ENCODE data around the gene LIMS2. TPM values are rescaled to one million over a fixed set of nuclear protein-coding genes. Genes with fewer than 3 reads are reported as not detected.
A peak's percentile ranks its signal among the peaks of the same experiment; 100 is the strongest.

Gene LIMS2
- total RNA-seq, 1 experiment from 2014 or later: 0.51 TPM

- DNase-seq (ENCODE audit: low read depth): no peak
These were observed 16.5 kb downstream of the LIMS2 start for GRCh38 chr2:127658641-127659407.

DNA sequence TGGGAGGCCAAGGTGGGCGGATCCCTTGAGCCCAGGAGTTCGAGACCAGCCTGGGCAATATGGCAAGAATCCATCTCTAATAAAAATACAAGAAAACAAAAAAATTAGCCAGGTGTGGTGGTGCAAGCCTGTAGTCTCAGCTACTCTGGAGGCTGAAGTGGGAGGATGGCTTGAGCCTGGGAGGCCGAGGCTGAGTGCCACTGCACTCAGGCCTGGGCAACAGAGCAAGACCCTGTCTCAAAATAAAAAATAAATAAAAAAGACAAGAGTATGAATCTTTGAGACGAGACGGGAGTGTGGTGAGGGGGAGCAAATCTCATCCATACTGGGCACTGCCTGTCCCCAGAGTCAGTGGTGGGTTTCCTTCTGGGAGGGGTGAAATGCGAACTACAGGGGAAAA is 17.2 kb downstream of the LIMS2 start:
- DNase-seq (ENCODE audit: low read depth): no peak

GRCh38 chr2:127657232-127657595 is 18.1 kb downstream of the LIMS2 start:
- no peak for DNase-seq (ENCODE audit: low read depth)

DNA sequence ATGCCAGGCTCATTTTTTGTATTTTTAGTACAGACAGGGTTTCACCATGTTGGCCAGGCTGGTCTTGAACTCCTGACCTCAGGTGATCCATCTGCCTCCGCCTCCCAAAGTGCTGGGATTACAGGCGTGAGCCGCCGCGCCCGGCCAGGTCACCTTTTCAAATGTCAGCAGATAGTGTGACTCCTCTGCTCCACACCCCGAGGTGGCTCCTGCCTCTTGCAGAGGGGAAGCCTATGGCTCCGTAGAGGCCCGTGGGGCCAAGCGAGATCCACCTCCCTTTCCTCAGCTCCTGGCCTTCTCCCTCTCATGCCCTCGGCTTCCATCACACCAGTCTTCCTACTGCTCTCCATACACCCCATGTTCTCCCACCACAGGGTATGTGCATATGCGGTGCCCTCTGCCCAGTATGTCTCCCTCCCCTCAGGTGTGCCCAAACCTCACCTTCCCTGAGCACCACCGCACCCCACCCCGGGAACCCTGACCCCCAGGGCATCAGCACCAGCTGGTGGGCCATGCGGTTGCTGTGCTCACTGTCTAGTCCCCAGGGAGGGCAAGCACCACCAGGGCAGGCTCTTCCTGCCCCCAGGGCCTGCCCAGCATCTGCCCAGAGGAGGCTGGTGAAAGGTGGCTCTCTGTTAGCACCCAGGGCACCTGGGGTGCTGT is 18.6 kb downstream of the LIMS2 start:
- DNase-seq (ENCODE audit: low read depth): no peak

DNA sequence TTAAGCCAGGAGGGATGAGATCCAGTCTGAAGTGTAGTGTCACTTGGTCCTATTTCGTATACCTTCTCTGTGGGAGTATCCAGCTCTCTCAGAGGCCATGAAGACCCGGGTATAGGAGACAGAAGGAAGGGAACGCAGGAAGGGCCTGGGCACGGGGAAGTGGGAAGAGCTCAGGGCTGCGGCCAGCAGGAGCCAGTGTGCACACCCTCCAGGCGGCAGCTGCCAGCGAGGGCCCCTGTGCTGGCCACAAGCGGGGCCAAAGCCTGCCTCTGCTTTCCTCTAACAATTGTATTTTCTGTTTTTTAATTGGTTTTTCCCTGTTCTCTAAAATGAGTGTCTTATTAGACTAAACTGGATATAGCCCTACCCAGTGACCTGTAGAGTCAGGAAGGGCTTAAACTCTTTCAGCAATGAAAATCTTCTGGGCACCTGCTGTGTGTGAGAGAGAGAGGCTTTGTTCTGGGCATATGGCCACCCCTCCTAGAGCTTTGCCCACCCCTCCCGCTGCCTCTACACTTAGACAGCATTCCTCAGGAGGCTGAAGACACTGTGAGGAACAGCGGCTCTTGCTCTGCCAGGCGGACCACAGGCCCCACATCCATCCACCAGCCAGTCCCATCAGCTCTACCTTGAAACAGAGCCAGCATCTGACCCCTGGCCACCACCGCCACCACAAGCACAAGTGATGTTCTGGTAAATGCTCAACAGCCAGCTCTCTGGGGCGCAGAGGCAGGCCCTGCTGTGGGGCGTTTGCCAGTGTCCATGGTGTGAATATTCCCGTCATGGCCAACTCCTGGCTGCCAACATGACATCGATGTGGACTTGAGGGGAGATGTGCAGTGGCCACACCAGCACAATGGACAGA is 19.9 kb downstream of the LIMS2 start:
- no peak for DNase-seq (ENCODE audit: low read depth)

GRCh38 chr2:127654838-127655175 is 20.5 kb downstream of the LIMS2 start:
- DNase-seq (ENCODE audit: low read depth): no peak

DNA sequence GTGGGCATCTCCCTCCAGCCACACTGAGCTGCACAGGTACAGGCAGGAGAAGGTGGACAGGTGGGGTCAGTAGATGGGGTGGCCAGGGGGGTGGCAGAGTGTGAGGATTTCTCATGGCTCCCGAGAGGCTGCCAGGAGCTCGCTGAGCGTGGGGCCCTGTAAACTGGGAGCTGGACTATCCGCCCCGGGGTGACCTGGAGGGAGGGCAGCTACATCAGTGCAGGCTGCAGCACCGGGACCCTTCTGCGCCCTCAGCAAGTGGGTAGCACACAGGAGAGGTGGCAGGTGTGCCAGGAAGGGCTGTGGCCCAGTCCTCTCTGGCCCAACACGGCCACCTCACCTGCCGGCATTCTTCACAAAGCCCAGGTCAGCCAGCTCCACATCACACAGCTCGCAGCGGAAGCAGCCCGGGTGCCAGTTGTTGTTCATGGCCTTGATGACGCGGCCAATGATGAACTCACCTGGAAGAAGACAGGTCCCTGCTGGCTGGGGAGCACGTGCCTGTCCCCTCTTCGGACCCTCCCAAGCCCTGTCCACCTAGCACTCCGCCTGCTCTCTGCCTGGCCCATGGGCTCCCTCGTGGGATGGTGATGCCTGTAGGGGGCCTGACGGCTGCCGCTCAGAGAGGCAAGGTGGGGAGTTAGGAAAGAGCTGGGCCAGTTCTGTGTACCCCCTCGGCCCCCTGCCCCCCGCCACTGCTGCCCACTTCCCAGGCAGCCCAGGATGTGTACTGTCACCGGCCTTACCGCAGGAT is 21.1 kb downstream of the LIMS2 start:
- DNase-seq (ENCODE audit: low read depth): no peak

GRCh38 chr2:127653421-127654083 is 21.8 kb downstream of the LIMS2 start:
- no peak for DNase-seq (ENCODE audit: low read depth)

GRCh38 chr2:127652786-127653357 is 22.5 kb downstream of the LIMS2 start:
- no peak for DNase-seq (ENCODE audit: low read depth)

GRCh38 chr2:127651971-127652550 is 23.3 kb downstream of the LIMS2 start:
- DNase-seq (ENCODE audit: low read depth): no peak

DNA sequence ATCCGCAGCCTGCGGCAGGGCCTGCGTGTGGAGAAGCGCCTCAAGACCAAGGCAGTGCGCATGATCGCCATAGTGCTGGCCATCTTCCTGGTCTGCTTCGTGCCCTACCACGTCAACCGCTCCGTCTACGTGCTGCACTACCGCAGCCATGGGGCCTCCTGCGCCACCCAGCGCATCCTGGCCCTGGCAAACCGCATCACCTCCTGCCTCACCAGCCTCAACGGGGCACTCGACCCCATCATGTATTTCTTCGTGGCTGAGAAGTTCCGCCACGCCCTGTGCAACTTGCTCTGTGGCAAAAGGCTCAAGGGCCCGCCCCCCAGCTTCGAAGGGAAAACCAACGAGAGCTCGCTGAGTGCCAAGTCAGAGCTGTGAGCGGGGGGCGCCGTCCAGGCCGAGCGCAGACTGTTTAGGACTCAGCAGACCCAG is 23.9 kb downstream of the LIMS2 start:
- DNase-seq (ENCODE audit: low read depth): no peak

DNA sequence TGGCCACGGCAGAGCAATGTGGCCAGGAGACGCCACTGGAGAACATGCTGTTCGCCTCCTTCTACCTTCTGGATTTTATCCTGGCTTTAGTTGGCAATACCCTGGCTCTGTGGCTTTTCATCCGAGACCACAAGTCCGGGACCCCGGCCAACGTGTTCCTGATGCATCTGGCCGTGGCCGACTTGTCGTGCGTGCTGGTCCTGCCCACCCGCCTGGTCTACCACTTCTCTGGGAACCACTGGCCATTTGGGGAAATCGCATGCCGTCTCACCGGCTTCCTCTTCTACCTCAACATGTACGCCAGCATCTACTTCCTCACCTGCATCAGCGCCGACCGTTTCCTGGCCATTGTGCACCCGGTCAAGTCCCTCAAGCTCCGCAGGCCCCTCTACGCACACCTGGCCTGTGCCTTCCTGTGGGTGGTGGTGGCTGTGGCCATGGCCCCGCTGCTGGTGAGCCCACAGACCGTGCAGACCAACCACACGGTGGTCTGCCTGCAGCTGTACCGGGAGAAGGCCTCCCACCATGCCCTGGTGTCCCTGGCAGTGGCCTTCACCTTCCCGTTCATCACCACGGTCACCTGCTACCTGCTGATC is 24.4 kb downstream of the LIMS2 start:
- DNase-seq (ENCODE audit: low read depth): no peak

DNA sequence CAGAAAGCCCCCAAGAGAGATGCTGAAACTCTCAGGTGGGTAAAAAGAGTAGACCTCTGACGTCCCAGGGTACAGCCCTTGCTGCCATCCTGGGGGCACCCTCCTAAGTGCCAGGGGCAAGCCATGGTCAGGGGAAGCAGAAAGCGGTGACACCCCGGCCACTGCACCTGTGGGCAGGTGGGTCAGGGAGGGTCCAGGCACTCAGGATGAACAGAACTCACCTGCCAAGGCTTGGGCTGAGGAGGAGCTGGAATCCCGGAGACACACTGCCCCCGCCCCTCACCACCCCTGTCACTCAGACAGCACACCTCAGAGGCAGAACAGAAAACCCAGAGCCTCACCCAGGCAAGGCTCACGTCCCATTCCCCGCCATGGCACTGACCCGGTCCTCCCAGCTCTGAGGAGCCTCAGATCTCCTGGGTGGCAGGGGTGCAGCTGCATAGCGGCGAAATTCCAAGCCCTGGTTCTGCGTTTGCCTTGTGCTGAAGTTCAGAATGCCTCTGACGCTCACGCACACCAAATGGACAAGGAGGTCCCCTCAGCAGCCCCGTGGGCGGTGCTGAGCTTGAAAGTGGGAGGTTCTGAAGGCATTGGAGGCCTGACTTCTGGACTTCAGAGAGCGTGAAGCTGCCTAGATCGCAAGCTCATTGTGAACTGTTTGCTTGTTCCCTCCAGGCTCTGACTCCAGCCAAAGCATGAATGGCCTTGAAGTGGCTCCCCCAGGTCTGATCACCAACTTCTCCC is 25.1 kb downstream of the LIMS2 start:
- DNase-seq (ENCODE audit: low read depth): no peak

DNA sequence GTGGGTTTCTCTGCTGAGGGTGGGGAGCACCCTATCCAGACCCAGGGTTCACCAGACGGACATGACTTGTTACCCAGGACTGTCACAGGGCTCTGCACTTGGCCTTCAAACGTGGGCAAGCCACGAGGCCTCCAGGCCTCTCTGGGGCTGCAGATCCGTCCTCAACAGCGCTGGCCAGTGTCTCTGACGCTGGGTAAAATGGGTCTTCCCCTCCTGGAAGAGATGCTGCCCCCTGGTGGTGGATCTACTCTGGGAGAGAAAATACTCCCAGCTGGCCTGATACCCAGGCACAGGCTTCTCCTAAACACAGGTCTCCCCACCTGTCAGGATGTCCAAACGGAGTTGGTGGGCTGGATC is 25.7 kb downstream of the LIMS2 start:
- peak; percentile 76 for DNase-seq (ENCODE audit: low read depth)

DNA sequence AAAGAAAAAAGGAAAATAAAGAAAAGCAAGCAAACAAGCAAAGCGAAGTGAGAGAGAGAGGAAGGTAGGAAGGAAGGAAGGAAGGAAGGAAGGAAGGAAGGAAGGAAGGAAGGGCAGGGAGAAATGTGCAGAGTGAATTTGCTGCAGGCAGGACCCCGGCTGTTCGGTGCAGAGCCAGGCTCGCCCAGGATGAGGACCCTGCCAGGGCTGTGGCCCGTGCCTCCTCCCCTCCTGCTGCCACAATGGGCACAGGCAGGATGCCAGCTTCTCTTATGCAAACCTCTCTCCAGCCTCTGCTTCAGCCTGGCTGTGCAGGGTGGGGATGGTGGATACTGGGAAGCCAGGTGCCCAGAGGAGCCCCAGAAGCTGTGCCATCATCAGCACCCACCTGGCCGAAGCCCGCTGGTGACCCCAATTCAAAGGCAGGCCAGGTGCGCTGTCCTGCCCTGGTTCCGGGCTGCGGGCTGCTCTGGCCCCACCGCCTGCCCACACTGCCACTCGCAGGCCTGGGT is 26.2 kb downstream of the LIMS2 start:
- no peak for DNase-seq (ENCODE audit: low read depth)

DNA sequence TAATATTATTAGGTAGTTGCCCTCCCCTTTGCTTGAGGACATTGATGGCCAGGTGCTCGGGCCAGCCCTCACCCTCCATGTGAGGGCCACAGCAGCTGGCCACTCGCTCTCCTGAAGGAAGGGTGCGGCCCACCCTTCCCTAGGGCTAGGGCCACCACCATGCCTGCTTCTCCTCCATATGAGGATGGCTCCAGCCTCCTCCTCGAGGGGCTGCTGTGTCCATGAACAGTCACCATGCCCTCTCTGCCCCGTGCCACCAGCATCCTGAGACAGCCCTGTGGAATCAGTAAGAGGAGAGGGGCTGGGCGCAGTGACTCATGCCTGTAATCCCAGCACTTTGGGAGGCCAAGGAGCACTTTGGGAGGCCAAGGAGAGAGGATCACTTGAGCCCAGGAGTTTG is 27.0 kb downstream of the LIMS2 start:
- DNase-seq (ENCODE audit: low read depth): no peak

GRCh38 chr2:127647242-127648190 is 27.8 kb downstream of the LIMS2 start:
- peak; percentile 63 for DNase-seq (ENCODE audit: low read depth)
